IPS-NIHi11 (cell line): ENCODE measurements around the gene ANO7.

Experiments used
- DNase-seq: peaks from one replicate; pipeline ENCODE4 v3.0.0; 2012; ENCODE audit warnings: mixed read lengths, low spot score

The ANO7 gene

DNA sequence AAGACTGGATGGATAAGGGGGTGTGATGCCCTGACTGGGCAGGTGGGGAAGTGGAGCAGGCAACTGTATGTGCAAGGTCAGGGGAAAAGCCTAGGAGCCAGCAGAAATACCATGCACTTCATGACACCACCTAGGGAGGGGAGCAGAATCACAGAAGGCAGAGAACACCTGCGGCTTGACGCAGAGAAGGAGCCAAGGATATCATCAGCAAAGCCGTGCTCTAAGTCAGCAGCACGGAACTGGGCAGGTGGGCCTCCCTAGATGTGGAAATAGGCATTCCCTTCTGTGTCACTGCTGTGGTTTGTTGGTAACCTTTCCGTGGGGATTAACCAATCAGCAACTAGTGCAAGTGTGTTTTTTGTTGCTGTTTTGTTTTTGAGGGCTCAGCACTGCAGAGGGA, 85.7 kb downstream of the ANO7 start:
- DNase-seq, result no peak
